CD14-positive monocyte (primary cell): ENCODE measurements around the gene OSBPL10. TPM values are rescaled to one million over a fixed set of nuclear protein-coding genes. Genes with fewer than 3 reads are reported as not detected.

ENCODE experiments used
- DNase-seq, 3 donors: peaks; one replicate each; pipeline ENCODE4 v3.0.0-alpha.2; 2011 to 2022
- H2AFZ ChIP-seq: 2 replicates; pipeline ENCODE4 v1.6.0; 2012; ENCODE audit warnings: mild to moderate bottlenecking, low read depth, low read length, inconsistent platforms; ENCODE audit not compliant: insufficient read depth, poor library complexity, severe bottlenecking
- H3K27ac ChIP-seq, 2 donors: 1 replicate in 1 of 2; 2 replicates in 1 of 2; pipeline ENCODE4 v1.5.1; 2012 to 2013; ENCODE audit warnings: low read length in 2 of 2, control low read depth in 1 of 2, inconsistent platforms in 1 of 2, low read depth in 1 of 2, mild to moderate bottlenecking in 1 of 2
- H3K27me3 ChIP-seq, 2 donors: one replicate each; pipeline versions ENCODE4 v1.6.0 to v1.6.1; 2011 to 2013; ENCODE audit warnings: low read length in 2 of 2; ENCODE audit not compliant: control insufficient read depth in 2 of 2, insufficient read depth in 2 of 2
- H3K36me3 ChIP-seq, 2 donors: replicated peaks in 1 of 2; 1 replicate in 1 of 2; 2 replicates in 1 of 2; pipeline versions ENCODE4 v1.5.1 to v1.6.1; 2012 to 2013; ENCODE audit warnings: low read length in 2 of 2, control low read depth in 1 of 2, inconsistent platforms in 1 of 2, mild to moderate bottlenecking in 1 of 2; ENCODE audit not compliant: insufficient read depth in 2 of 2, control insufficient read depth in 1 of 2
- H3K4me1 ChIP-seq, 2 donors: 1 replicate in 1 of 2; 2 replicates in 1 of 2; pipeline versions ENCODE4 v1.5.1 to v1.6.1; 2012 to 2013; ENCODE audit warnings: low read length in 2 of 2, control low read depth in 1 of 2, inconsistent platforms in 1 of 2, mild to moderate bottlenecking in 1 of 2, moderate library complexity in 1 of 2; ENCODE audit not compliant: insufficient read depth in 2 of 2, control insufficient read depth in 1 of 2
- H3K4me2 ChIP-seq: replicated peaks from 2 replicates; pipeline ENCODE3; 2012; ENCODE audit warnings: low read length, moderate library complexity, mild to moderate bottlenecking; ENCODE audit not compliant: poor library complexity, severe bottlenecking; ENCODE audit errors: extremely low read depth
- H3K4me3 ChIP-seq, 3 experiments: fragments of 200-600 bp in 1 of 3; sonication (generic) in 1 of 3; replicated peaks in 1 of 3; 1 replicate in 2 of 3; 2 replicates in 1 of 3; pipeline ENCODE4 v1.5.1; 2011 to 2013; ENCODE audit warnings: low read length in 3 of 3, mild to moderate bottlenecking in 3 of 3, control low read depth in 2 of 3, low read depth in 2 of 3, inconsistent platforms in 1 of 3, moderate library complexity in 1 of 3
- H3K79me2 ChIP-seq: 2 replicates; pipeline ENCODE4 v1.6.0; 2012; ENCODE audit warnings: mild to moderate bottlenecking, control low read depth, inconsistent platforms, low read length, moderate library complexity; ENCODE audit not compliant: insufficient read depth
- H3K9ac ChIP-seq: 2 replicates; pipeline ENCODE4 v1.6.0; 2017; ENCODE audit warnings: low read length, mild to moderate bottlenecking; ENCODE audit not compliant: insufficient read depth, poor library complexity, severe bottlenecking
- H3K9me3 ChIP-seq, 2 donors: replicated peaks in 1 of 2; 1 replicate in 1 of 2; 2 replicates in 1 of 2; pipeline versions ENCODE4 v1.5.1 to v1.6.1; 2012 to 2013; ENCODE audit warnings: low read length in 2 of 2, control low read depth in 1 of 2; ENCODE audit not compliant: control insufficient read depth in 1 of 2, insufficient read depth in 1 of 2
- H4K20me1 ChIP-seq: 2 replicates; pipeline ENCODE4 v1.6.0; 2012; ENCODE audit warnings: mild to moderate bottlenecking, low read length, control low read depth, moderate library complexity; ENCODE audit not compliant: insufficient read depth
- H3K27ac Mint-ChIP-seq, 7 donors: one replicate each; pipeline ENCODE4 v1.8.0; 2020; ENCODE audit warnings: mild to moderate bottlenecking in 7 of 7, mixed read lengths in 7 of 7, moderate library complexity in 6 of 7, inconsistent platforms in 2 of 7
- H3K27me3 Mint-ChIP-seq, 3 donors: one replicate each; pipeline ENCODE4 v1.8.0; 2021 to 2022; ENCODE audit warnings: low read depth in 3 of 3, mild to moderate bottlenecking in 3 of 3, mixed read lengths in 3 of 3, moderate library complexity in 3 of 3, inconsistent platforms in 1 of 3
- H3K36me3 Mint-ChIP-seq, 2 donors: one replicate each; pipeline ENCODE4 v1.8.0; 2020; ENCODE audit warnings: mixed read lengths in 2 of 2, inconsistent platforms in 1 of 2, mild to moderate bottlenecking in 1 of 2
- H3K4me1 Mint-ChIP-seq: one replicate; pipeline ENCODE4 v1.8.0; 2020; ENCODE audit warnings: mild to moderate bottlenecking, mixed read lengths
- H3K4me3 Mint-ChIP-seq, 2 donors: one replicate each; pipeline ENCODE4 v1.8.0; 2020; ENCODE audit warnings: mild to moderate bottlenecking in 2 of 2, mixed read lengths in 2 of 2, moderate library complexity in 1 of 2
- H3K9me3 Mint-ChIP-seq, 7 donors: one replicate each; pipeline ENCODE4 v1.8.0; 2020 to 2022; ENCODE audit warnings: mixed read lengths in 7 of 7, mild to moderate bottlenecking in 6 of 7, moderate library complexity in 6 of 7, inconsistent platforms in 2 of 7
- CTCF ChIP-seq: fragments of 200-600 bp; IDR thresholded peaks from one replicate; pipeline ENCODE4 v1.8.0; 2022; ENCODE audit warnings: antibody characterized with exemption, mild to moderate bottlenecking
- WGBS: methylation state at CpG from one replicate; pipeline ENCODE4 v1.1.5; 2013; ENCODE audit warnings: missing lambda C conversion rate; ENCODE audit not compliant: insufficient coverage; 5-methylcytosine and 5-hydroxymethylcytosine counted together
- intact Hi-C, 2 donors: fragments of 100-400 bp; cut with micrococcal nuclease; formaldehyde crosslinking; loops; one replicate each; pipeline versions ENCODE4 v1.15.0 to v1.15.1; 2023
- polyA plus RNA-seq, 3 donors: library from polyadenylated mRNA; depleted of rRNA in 1 of 3; unstranded in 2 of 3; stranded (reverse) in 1 of 3; fragments of 300-500 nt in 2 of 3; fragments of >200 nt in 1 of 3; fragmentation: Illumina TruSeq in 2 of 3; gene quantifications; 1 replicate in 2 of 3; 2 replicates in 1 of 3; pipeline ENCODE4 v1.2.3, GENCODE V29; 2012 to 2021

OSBPL10 gene
- polyA plus RNA-seq, 3 donors = 0.03 TPM; not detected in 2

DNA sequence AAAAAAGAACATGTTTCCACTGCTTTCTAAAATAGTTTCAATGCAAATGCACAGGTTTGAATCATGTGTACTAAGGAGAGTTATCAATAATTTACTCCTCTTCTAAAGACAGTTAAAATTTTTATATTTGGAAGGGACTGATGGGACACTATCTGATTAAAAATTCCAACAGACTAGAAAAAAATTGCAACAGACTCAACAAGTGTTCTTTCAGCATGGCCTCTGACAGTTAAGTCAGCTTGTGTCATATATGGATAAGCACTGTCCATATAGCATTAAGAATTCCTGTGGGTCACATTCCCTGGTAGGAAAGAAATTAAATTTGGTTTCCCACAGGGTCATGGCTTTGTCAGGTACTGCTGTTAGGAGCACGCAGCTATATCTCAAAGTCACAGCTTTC, 96.8 kb downstream of the OSBPL10 start:
- Histone ChIP-seq H2AFZ (no peak overlapping the region), H3K4me1 (peaks cover 0 to 4% of the 10 kb centered on the region in 2 donors), H3K9ac (no peak overlapping the region), H3K36me3 (no peaks in the 10 kb centered on the region), H3K4me2 (no peak overlapping the region), H3K4me3 (no peak overlapping the region), H4K20me1 (no peaks in the 10 kb centered on the region), H3K27ac (no peak overlapping the region), H3K9me3 (no peaks in the 10 kb centered on the region), H3K27me3 (no peaks in the 10 kb centered on the region), H3K79me2 (no peaks in the 10 kb centered on the region)
- intact Hi-C loops = no loop called here
- no peak overlapping the region for H3K4me3 Mint-ChIP-seq
- H3K36me3 Mint-ChIP-seq = no peaks in the 10 kb centered on the region
- peaks cover 12% of the 10 kb centered on the region for H3K4me1 Mint-ChIP-seq
- no peak for TF ChIP-seq CTCF
- H3K9me3 Mint-ChIP-seq = peaks cover 0 to 2% (median 0%) of the 10 kb centered on the region in 7 donors
- no CpG with 5 or more reads among the region's 1 CpG for WGBS
- peaks cover 0 to 4% (median 0%) of the 10 kb centered on the region in 3 donors for H3K27me3 Mint-ChIP-seq
- no peak overlapping the region for H3K27ac Mint-ChIP-seq
- no peak for DNase-seq

- intact Hi-C loops = no loop called here
- peaks cover 12% of the 10 kb centered on the region for H3K4me1 Mint-ChIP-seq
- no peak overlapping the region for H3K27ac ChIP-seq
Observed at GRCh38 chr3:31882895-31883294, 98.2 kb downstream of the OSBPL10 start.

More at GRCh38 chr3:31882895-31883294, 98.2 kb downstream of the OSBPL10 start:
- Histone ChIP-seq H3K36me3 (no peaks in the 10 kb centered on the region), H2AFZ (no peak overlapping the region), H4K20me1 (no peaks in the 10 kb centered on the region), H3K4me2 (no peak overlapping the region), H3K79me2 (no peaks in the 10 kb centered on the region), H3K9me3 (no peaks in the 10 kb centered on the region), H3K9ac (no peak overlapping the region), H3K4me3 (no peak overlapping the region), H3K27me3 (no peaks in the 10 kb centered on the region), H3K4me1 (peaks cover 0 to 4% of the 10 kb centered on the region in 2 donors)
- 100% methylated on average over 1 of the region's 3 CpGs for WGBS
- Mint-ChIP-seq H3K9me3 (peaks cover 0 to 2% (median 0%) of the 10 kb centered on the region in 7 donors), H3K4me3 (no peak overlapping the region), H3K36me3 (no peaks in the 10 kb centered on the region), H3K27me3 (peaks cover 0 to 2% (median 0%) of the 10 kb centered on the region in 3 donors), H3K27ac (no peak overlapping the region)
- no peak for TF ChIP-seq CTCF
- DNase-seq = no peak
